Transverse colon (tissue), 4 donors: ENCODE data around the gene HMGCS2. TPM values are rescaled to one million over a fixed set of nuclear protein-coding genes. Genes with fewer than 3 reads are reported as not detected.

Source experiments
- DNase-seq: peaks from one replicate; pipeline ENCODE4 v3.0.0-alpha.2; 2019
- H3K27ac ChIP-seq, 4 donors: fragments of 200-600 bp; sonication (generic); 2 replicates each; pipeline ENCODE4 v1.5.1; 2016 to 2018; ENCODE audit warnings: inconsistent platforms in 4 of 4
- H3K27me3 ChIP-seq: fragments of 200-600 bp; sonication (generic); 2 replicates; pipeline ENCODE4 v1.5.1; 2017; ENCODE audit warnings: inconsistent platforms
- H3K36me3 ChIP-seq, 4 donors: fragments of 200-600 bp; sonication (generic); 2 replicates each; pipeline ENCODE4 v1.5.1; 2017 to 2019; ENCODE audit warnings: inconsistent platforms in 4 of 4
- H3K4me1 ChIP-seq, 4 donors: fragments of 200-600 bp; sonication (generic); 2 replicates each; pipeline ENCODE4 v1.5.1; 2017 to 2020; ENCODE audit warnings: inconsistent platforms in 4 of 4
- H3K4me3 ChIP-seq, 4 donors: fragments of 200-600 bp; sonication (generic); 1 replicate in 1 of 4; 2 replicates in 3 of 4; pipeline versions ENCODE4 v1.5.1 to v1.6.1; 2017 to 2019; ENCODE audit warnings: inconsistent platforms in 4 of 4
- H3K9me3 ChIP-seq, 2 donors: fragments of 200-600 bp; sonication (generic); 2 replicates each; pipeline ENCODE4 v1.5.1; 2017 to 2019; ENCODE audit warnings: inconsistent platforms in 2 of 2
- CTCF ChIP-seq, 5 experiments: fragments of 200-600 bp in 3 of 5; fragments of 450-650 bp in 2 of 5; sonication (generic) in 3 of 5; IDR thresholded peaks; 1 replicate in 2 of 5; 2 replicates in 3 of 5; pipeline ENCODE4 v1.5.1; 2016 to 2017; ENCODE audit warnings: antibody characterized with exemption in 5 of 5, inconsistent platforms in 3 of 5, mild to moderate bottlenecking in 2 of 5, moderate library complexity in 1 of 5
- EP300 ChIP-seq: sonication (generic); formaldehyde crosslinking; IDR thresholded peaks from one replicate; pipeline ENCODE4 v1.6.1; 2017; ENCODE audit warnings: antibody characterized with exemption, low read depth
- POLR2A ChIP-seq: fragments of 450-650 bp; IDR thresholded peaks from one replicate; pipeline ENCODE4 v1.6.1; 2016; ENCODE audit warnings: antibody characterized with exemption, mild to moderate bottlenecking, moderate library complexity
- POLR2AphosphoS5 ChIP-seq, 3 donors: sonication (generic); formaldehyde crosslinking; IDR thresholded peaks; one replicate each; pipeline ENCODE4 v1.6.1; 2016; ENCODE audit warnings: antibody characterized with exemption in 3 of 3
- WGBS, 2 donors: methylation state at CpG; one replicate each; pipeline ENCODE4 v1.1.5; 2018; ENCODE audit warnings: low coverage in 1 of 2; 5-methylcytosine and 5-hydroxymethylcytosine counted together
- in situ Hi-C, 4 donors: fragments of 200-750 bp; cut with MboI; loops; one replicate each; pipeline versions ENCODE4 v1.15.0 to v1.15.1; 2017; ENCODE audit warnings: low sequenced_read_pairs in 3 of 4, low pct_ligation_motif_present in 1 of 4, low pct_unique_long_range_greater_than_20kb in 1 of 4
- intact Hi-C: fragments of 100-400 bp; cut with DNase I; formaldehyde crosslinking; loops from one replicate; pipeline ENCODE4 v1.15.1; 2023; ENCODE audit warnings: low total_unique reads
- total RNA-seq, 4 donors: library from RNA; depleted of rRNA; stranded (reverse); fragments of >200 nt; gene quantifications; one replicate each; pipeline ENCODE4 v1.1.0, GENCODE V29; 2016

The HMGCS2 gene
- total RNA-seq, 4 donors from 2014 or later, result 24.7 to 1,050 (median 278) TPM

- TF ChIP-seq CTCF (IDR thresholded peaks at IDR 0.05) (no peak), EP300 (no peak), POLR2AphosphoS5 (IDR thresholded peaks at IDR 0.05) (no peak), POLR2A (no peak)
- intact Hi-C loops, result no loop called here
- in situ Hi-C loops, result loop anchor here in 1 of 4 donors (25.0 kb wide), 1 partner anchor 114 kb away; no protein-coding TSS in a partner anchor
- 49 to 76% methylated on average over 4 of the region's 4 CpGs for WGBS, 2 donors
- Histone ChIP-seq H3K4me1 (peaks cover 0 to 9% (median 6%) of the 10 kb centered on the region in 4 donors), H3K4me3 (no peak overlapping the region), H3K36me3 (peaks cover 0 to 13% (median 6%) of the 10 kb centered on the region in 4 donors), H3K9me3 (no peaks in the 10 kb centered on the region), H3K27me3 (no peaks in the 10 kb centered on the region), H3K27ac (no peak overlapping the region)
- DNase-seq, result no peak
Observed at GRCh38 chr1:119748040-119748439, 20.7 kb downstream of the HMGCS2 start.

GRCh38 chr1:119747451-119747850 lies 21.3 kb downstream of the HMGCS2 start:
- intact Hi-C loops, result no loop called here
- peaks cover 0 to 13% (median 4%) of the 10 kb centered on the region in 4 donors for H3K36me3 ChIP-seq
- H3K4me1 ChIP-seq, result peaks cover 0 to 9% (median 6%) of the 10 kb centered on the region in 4 donors
- WGBS, 2 donors, result 81% methylated on average over 3 of the region's 3 CpGs; no CpG with 5 or more reads in 1 of the 2 donors
- H3K27me3 ChIP-seq, result no peaks in the 10 kb centered on the region
- no peak overlapping the region for H3K27ac ChIP-seq
- no peak overlapping the region for H3K4me3 ChIP-seq
- no peaks in the 10 kb centered on the region for H3K9me3 ChIP-seq
- TF ChIP-seq CTCF (IDR thresholded peaks at IDR 0.05) (no peak), POLR2AphosphoS5 (IDR thresholded peaks at IDR 0.05) (no peak), POLR2A (no peak), EP300 (no peak)
- no peak for DNase-seq
- in situ Hi-C loops, result loop anchor here in 1 of 4 donors (25.0 kb wide), 1 partner anchor 115 kb away; no protein-coding TSS in a partner anchor

DNA sequence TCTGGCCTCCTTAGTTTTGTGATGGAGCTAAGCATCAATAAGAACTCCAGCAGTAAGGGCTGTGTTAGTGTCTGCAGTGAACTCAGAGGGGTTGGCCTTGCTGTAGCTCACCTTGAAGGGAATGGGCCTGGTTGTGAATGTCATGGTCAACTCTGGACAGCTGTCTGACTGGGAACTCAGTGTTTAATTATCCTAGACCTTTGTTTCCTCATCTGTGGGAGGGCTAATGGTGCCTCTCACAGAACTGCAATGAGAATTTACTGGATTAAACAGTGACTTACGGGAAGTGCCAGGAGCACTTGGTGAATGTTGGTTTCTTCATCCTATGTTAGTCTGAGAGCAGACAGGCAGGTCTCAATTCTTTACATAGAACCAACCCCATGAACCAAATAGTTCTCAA lies 23.7 kb downstream of the HMGCS2 start:
- H3K9me3 ChIP-seq, result no peaks in the 10 kb centered on the region
- no peak for TF ChIP-seq POLR2A
- no peak for TF ChIP-seq EP300
- TF ChIP-seq POLR2AphosphoS5 (IDR thresholded peaks at IDR 0.05), result no peak
- TF ChIP-seq CTCF (IDR thresholded peaks at IDR 0.05), result no peak
- WGBS, 2 donors, result 74% methylated on average over 1 of the region's 1 CpG; no CpG with 5 or more reads in 1 of the 2 donors
- H3K4me1 ChIP-seq, result peaks cover 0 to 9% (median 6%) of the 10 kb centered on the region in 4 donors
- no peak for DNase-seq
- intact Hi-C loops, result no loop called here
- in situ Hi-C loops, result loop anchor here in 1 of 4 donors (25.0 kb wide), 1 partner anchor 117 kb away; no protein-coding TSS in a partner anchor
- H3K27ac ChIP-seq, result no peak overlapping the region
- H3K36me3 ChIP-seq, result no peaks in the 10 kb centered on the region
- no peaks in the 10 kb centered on the region for H3K27me3 ChIP-seq
- no peak overlapping the region for H3K4me3 ChIP-seq

DNA sequence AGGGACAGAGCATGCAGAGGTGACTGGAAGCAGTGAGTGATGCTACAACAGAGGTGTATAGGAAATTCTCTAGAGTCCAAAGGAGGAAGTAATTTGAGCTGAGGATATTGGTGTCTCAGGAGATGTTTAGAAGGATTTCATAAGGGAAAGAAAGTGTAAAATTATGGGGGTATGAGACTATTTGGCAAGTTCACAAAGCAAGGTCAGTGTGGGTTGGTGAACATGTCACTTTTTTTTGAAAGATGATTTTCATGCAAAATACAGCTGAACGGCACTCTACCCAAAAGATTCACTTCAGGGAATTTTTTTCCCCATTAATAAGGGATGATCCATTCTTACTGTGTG lies 24.1 kb downstream of the HMGCS2 start:
- WGBS, 2 donors, result 83 to 90% methylated on average over 1 of the region's 1 CpG
- H3K27me3 ChIP-seq, result no peaks in the 10 kb centered on the region

More for the DNA sequence above, 24.1 kb downstream of the HMGCS2 start:
- in situ Hi-C loops, result loop anchor here in 1 of 4 donors (25.0 kb wide), 1 partner anchor 118 kb away; no protein-coding TSS in a partner anchor
- no peak for DNase-seq
- Histone ChIP-seq H3K9me3 (no peaks in the 10 kb centered on the region), H3K36me3 (no peaks in the 10 kb centered on the region), H3K4me1 (peaks cover 0 to 9% (median 6%) of the 10 kb centered on the region in 4 donors), H3K4me3 (no peak overlapping the region), H3K27ac (no peak overlapping the region)
- intact Hi-C loops, result no loop called here
- TF ChIP-seq POLR2A, result no peak
- TF ChIP-seq CTCF (IDR thresholded peaks at IDR 0.05), result no peak
